ENCODE results near the gene UROD.
"Not testable (repeated sequence)": the region's sequence is repeated elsewhere in the genome, so short reads cannot be mapped to it uniquely, and the experiment has no call there.

Gene UROD

DNA sequence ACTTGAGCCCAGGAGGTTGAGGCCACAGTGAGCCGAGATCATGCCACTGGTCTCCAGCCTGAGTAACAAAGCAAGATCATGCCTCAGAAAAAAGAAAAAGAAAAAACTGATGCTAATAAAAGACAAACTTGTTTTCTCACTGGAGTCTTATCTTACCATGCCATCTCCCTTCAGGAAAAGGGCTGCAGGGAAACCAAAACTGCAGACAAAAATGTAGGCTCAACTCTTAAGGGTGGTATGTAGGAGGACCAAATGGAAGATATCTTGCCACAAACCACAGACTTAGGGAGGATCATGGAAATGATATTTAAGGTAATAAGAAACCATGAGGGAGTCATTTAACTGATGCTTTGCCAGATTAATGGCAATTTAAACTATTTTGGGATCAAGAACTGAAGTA lies 32.9 kb downstream of the UROD start:
- DNase-seq, result no peak

DNA sequence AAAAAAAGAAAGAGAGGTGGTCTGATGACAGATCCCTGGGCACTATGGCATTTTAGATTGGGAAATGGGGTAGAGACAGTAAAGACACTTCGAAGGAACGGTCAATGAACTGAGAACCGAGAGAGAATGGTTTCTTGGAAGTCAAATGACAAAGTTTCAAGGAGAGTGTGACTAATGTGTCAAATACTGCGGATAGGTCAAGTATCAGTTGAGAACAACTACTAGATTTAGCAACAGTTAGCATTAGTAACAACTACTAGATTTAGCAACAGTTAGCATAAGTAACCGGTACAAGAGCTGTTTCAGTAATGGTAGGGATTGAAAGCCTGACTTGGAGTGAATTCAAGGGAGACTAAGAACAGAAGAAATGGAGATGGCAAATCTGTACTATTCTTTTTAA lies 35.0 kb downstream of the UROD start:
- no peak for DNase-seq

DNA sequence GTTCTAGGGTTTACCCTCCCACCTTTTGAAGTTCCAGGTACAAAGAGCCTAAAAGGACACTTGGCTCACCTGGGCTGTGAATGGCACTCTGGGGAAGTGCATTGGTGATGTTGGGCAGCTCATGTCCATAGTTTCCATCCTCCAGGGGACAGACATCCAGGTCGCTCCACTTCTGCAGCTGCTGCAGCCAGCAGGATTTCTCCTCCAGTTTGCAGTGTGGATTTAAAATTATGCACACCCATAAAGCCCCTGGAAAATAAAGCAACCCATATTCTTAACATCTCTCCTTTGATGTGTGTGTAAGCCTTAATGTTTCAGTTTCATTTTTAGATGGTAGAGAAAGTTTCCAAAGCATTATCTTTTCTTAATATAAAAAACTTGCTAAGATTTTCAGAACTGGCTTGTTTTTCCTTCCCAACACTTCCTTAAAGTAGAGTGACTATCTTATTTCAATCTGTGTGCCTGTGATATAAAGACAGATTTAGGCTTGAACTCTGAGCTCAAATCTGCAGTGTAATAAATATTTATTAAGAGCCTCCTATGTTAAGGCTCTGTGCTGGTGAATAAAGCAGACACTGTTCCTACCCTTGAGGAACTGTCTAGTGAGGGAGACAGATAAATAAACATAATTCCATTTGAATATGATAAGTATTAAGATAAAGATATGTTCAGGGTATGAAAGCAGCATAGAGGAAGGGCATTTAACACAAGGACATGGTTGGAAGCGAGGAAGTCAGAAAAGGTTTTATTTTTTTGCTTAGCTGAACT lies 39.1 kb downstream of the UROD start:
- DNase-seq, result no peak

DNA sequence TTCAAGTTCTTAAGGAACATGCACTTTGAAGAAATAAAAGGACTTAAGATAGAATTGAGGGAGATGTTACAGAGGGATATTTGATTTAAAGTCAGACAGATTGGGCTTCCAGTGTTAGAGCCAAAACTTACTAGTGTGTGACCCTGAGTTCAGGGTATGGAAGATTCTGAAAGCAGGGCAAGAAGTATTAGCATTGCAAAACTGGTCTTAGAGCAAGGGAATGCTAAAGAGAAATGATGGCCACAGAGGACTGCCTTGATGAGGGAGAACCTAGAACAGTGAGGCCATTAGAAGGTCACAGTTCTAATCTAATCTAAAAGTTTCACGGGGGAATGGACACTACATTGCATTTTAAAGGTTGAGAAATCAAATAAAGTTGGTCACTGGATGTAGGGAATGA lies 45.5 kb downstream of the UROD start:
- DNase-seq, result no peak

DNA sequence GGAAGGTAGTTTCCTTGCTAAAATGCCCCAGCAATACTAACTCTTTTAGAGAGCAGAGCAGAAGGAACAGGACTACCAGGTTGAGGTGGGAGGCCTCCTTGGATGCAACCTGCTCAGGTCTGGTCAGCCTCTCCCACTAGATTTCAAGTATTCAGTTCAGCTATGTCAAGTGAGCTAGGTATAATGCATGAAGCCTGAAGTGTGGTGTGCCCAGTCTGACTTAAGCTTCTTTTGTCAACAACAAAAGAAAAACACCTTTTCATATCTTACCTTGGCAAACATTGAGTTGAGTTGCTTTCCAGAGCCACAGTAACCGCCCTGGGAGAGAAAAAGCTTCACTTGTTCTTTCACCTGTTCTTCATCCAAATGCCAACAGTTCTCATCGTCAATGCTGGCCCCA lies 47.8 kb downstream of the UROD start:
- no peak for DNase-seq

DNA sequence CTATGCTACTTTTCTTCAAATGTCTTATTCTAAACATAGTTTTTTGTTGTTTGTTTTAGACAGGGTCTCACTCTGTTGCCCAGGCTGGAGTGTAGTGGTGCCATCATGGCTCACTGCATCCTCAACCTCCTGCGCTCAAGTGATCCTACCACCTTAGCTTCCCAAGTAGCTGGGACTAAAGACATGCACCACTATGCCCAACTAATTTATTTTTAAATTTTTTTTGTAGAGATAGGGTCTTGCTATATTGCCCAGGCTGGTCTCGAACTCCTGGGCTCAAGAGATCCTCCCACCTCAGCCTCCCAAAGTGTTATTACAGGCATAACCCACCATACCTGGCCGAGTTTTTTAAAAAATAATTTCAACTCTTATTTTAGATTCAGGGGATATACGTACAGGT lies 50.4 kb downstream of the UROD start:
- not testable (repeated sequence) for DNase-seq

DNA sequence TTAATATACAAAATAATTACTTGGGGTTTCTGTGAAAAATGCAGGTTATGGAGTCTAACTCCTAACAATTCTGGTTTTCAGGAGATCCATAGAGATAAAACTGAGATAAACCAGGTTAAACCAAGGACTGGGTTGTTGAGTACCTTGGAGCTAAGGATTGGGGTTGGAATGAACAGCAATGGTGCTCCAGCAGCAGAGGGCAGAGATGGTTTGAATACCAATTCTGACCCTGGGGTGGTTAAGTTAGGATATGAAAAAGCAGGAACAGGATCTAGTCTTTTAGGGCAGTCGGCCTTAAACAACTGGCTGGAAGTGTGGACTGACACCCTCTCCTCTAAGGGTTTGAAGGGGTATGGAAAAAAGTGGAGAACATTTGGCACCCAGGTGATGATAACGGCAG lies 53.0 kb downstream of the UROD start:
- no peak for DNase-seq

Data from 8988T (cell line).